Panc1 (cell line): ENCODE results near the gene ADAT3.

Experiments
- CTCF ChIP-seq: fragments of 450-650 bp; IDR thresholded peaks from 2 replicates; pipeline ENCODE4 v1.5.1; 2017; ENCODE audit warnings: mild to moderate bottlenecking
- SIN3A ChIP-seq: IDR thresholded peaks from 2 replicates; pipeline ENCODE4 v1.6.1; 2012; ENCODE audit warnings: low read depth, mild to moderate bottlenecking, low read length, moderate library complexity, borderline replicate concordance; ENCODE audit not compliant: insufficient read depth

- TF ChIP-seq SIN3A (no peak), CTCF (no peak)
Measured at GRCh38 chr19:1935484-1936208, 30.4 kb downstream of the ADAT3 start.
